Vagina (tissue), 2 donors: ENCODE data around the gene GRIK2. TPM values are rescaled to one million over a fixed set of nuclear protein-coding genes. Genes with fewer than 3 reads are reported as not detected.

ENCODE experiments used
- DNase-seq, 2 donors: peaks; one replicate each; pipeline ENCODE4 v3.0.0-alpha.2; 2017; ENCODE audit errors: extremely low spot score in 2 of 2
- H3K27ac ChIP-seq: fragments of 200-600 bp; sonication (generic); one replicate; pipeline ENCODE4 v1.5.1; 2019
- H3K27me3 ChIP-seq: fragments of 200-600 bp; sonication (generic); one replicate; pipeline ENCODE4 v1.5.1; 2019
- H3K36me3 ChIP-seq, 2 donors: fragments of 200-600 bp; sonication (generic); one replicate each; pipeline ENCODE4 v1.5.1; 2017 to 2019
- H3K4me1 ChIP-seq: fragments of 200-600 bp; sonication (generic); one replicate; pipeline ENCODE4 v1.5.1; 2019
- H3K4me3 ChIP-seq, 2 donors: fragments of 200-600 bp; sonication (generic); 1 replicate in 1 of 2; 2 replicates in 1 of 2; pipeline ENCODE4 v1.5.1; 2016 to 2019
- H3K9me3 ChIP-seq: fragments of 200-600 bp; sonication (generic); one replicate; pipeline ENCODE4 v1.5.1; 2019
- POLR2A ChIP-seq, 2 donors: fragments of 450-650 bp; IDR thresholded peaks; one replicate each; pipeline ENCODE4 v1.6.1; 2017; ENCODE audit warnings: antibody characterized with exemption in 2 of 2, mild to moderate bottlenecking in 2 of 2, moderate library complexity in 2 of 2
- POLR2AphosphoS5 ChIP-seq, 2 donors: sonication (generic); formaldehyde crosslinking; IDR thresholded peaks; one replicate each; pipeline ENCODE4 v1.9.0; 2017; ENCODE audit warnings: antibody characterized with exemption in 2 of 2, mild to moderate bottlenecking in 2 of 2, low read depth in 1 of 2; ENCODE audit not compliant: insufficient read depth in 1 of 2
- intact Hi-C: fragments of 100-400 bp; cut with DNase I; formaldehyde crosslinking; loops from one replicate; pipeline ENCODE4 v1.15.1; 2023
- total RNA-seq: library from RNA; depleted of rRNA; stranded (reverse); fragments of >200 nt; gene quantifications from one replicate; pipeline ENCODE4 v1.2.3, GENCODE V29; 2016
- TF ChIP-seq, protein P1 (sequence below), 3 experiments: fragments of 450-650 bp in 2 of 3; fragments of 200-600 bp in 1 of 3; sonication (generic) in 1 of 3; IDR thresholded peaks; one replicate each; pipeline ENCODE4 v1.5.1; 2017 to 2019; ENCODE audit warnings: antibody characterized with exemption in 3 of 3, mild to moderate bottlenecking in 2 of 3, moderate library complexity in 2 of 3

Gene GRIK2
- total RNA-seq, 1 donor from 2014 or later, result 8.8 TPM

DNA sequence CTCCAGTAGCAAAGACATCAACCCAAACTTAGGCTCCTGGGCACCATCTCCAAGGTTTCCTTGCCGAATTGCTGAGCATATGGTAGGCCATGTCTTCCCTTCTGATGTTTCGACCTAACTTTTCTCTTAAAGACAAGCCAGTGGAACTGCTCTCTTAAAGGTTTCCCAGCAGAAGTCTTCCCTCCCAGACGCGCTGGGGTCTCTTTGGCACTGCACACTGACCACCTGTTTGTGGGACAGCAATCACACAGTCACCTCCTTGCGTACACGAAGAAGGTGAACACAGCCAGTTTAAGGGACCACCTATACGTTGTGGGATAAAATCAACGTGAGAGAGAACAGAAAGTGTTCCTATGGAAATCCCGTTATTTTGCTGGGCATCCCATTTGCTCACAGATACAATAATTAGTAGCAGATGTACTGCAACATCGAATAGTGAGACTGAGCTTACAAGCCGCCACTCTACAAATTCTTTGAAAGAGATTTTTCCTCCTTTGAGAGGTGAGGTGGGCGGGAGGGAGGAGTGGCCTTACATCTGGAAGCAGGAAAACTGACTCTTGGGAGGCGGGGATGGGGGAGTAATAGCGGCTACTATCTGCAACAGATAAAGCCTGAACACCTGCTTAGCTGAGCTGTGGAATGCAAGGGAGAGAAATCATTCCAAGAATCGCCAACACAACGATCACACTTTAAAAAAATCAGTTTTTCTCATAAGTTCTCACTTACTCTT lies 9.9 kb downstream of the GRIK2 start:
- no peak for TF ChIP-seq POLR2A (IDR thresholded peaks at IDR 0.05)
- TF ChIP-seq, protein P1, sequence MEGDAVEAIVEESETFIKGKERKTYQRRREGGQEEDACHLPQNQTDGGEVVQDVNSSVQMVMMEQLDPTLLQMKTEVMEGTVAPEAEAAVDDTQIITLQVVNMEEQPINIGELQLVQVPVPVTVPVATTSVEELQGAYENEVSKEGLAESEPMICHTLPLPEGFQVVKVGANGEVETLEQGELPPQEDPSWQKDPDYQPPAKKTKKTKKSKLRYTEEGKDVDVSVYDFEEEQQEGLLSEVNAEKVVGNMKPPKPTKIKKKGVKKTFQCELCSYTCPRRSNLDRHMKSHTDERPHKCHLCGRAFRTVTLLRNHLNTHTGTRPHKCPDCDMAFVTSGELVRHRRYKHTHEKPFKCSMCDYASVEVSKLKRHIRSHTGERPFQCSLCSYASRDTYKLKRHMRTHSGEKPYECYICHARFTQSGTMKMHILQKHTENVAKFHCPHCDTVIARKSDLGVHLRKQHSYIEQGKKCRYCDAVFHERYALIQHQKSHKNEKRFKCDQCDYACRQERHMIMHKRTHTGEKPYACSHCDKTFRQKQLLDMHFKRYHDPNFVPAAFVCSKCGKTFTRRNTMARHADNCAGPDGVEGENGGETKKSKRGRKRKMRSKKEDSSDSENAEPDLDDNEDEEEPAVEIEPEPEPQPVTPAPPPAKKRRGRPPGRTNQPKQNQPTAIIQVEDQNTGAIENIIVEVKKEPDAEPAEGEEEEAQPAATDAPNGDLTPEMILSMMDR (IDR thresholded peaks at IDR 0.05), result no peak
- no peak for TF ChIP-seq POLR2AphosphoS5 (IDR thresholded peaks at IDR 0.05; ENCODE audit: insufficient read depth in 1 of 2, low read depth in 1 of 2)
- H3K9me3 ChIP-seq, result no peaks in the 10 kb centered on the region
- no peak for DNase-seq
- no peak overlapping the region for H3K27ac ChIP-seq
- H3K27me3 ChIP-seq, result no peaks in the 10 kb centered on the region
- H3K36me3 ChIP-seq, result no peaks in the 10 kb centered on the region
- no peaks in the 10 kb centered on the region for H3K4me1 ChIP-seq
- no peak overlapping the region for H3K4me3 ChIP-seq
- intact Hi-C loops, result no loop called here

DNA sequence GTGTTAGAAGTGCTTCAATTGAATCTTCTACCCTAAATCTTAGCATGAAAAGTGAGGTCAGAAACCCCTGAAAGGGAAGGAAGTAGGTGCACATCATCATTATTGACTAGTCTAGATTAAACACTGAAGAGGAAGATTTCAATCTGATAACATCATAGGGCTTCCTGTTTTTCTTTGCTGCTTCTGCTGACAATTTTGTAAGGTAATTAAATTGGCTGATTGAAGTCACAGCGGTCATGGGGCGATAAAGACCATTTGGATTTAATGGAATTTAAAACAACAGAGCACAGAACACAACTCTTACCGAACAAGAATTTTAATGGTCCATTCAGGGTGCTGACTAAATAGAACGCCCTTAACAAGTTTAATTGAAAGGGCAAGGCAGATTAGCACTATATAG lies 11.3 kb downstream of the GRIK2 start:
- intact Hi-C loops, result no loop called here
- Histone ChIP-seq H3K4me1 (no peaks in the 10 kb centered on the region), H3K27me3 (no peaks in the 10 kb centered on the region), H3K4me3 (no peak overlapping the region), H3K36me3 (no peaks in the 10 kb centered on the region), H3K9me3 (no peaks in the 10 kb centered on the region), H3K27ac (no peak overlapping the region)
- DNase-seq, result no peak
- TF ChIP-seq POLR2A (IDR thresholded peaks at IDR 0.05) (no peak), POLR2AphosphoS5 (IDR thresholded peaks at IDR 0.05; ENCODE audit: insufficient read depth in 1 of 2, low read depth in 1 of 2) (no peak)
- TF ChIP-seq, protein P1 (IDR thresholded peaks at IDR 0.05), result no peak

DNA sequence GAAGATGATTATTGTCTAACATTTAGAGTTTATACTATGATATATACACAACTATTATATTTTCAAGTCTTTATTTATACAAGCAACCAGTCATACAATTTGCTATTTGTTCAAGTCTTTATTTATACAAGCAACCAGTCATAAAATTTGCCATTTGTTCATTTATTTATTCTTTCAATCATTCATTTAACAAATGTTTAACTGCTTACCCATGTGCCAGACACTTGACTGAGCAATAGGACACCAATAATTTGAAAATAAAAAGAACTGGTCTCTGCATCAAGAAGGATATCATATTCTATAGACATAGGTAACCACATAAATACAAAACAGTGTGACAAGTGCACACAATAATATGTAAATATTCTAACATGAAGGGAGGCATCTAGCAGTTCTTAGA lies 20.3 kb downstream of the GRIK2 start:
- no peak overlapping the region for H3K4me3 ChIP-seq
- H3K9me3 ChIP-seq, result no peaks in the 10 kb centered on the region
- H3K27ac ChIP-seq, result no peak overlapping the region
- no peaks in the 10 kb centered on the region for H3K36me3 ChIP-seq
- H3K4me1 ChIP-seq, result no peaks in the 10 kb centered on the region
- TF ChIP-seq, protein P1 (IDR thresholded peaks at IDR 0.05), result no peak
- TF ChIP-seq POLR2A (IDR thresholded peaks at IDR 0.05) (no peak), POLR2AphosphoS5 (IDR thresholded peaks at IDR 0.05; ENCODE audit: insufficient read depth in 1 of 2, low read depth in 1 of 2) (no peak)
- DNase-seq, result no peak
- intact Hi-C loops, result no loop called here
- H3K27me3 ChIP-seq, result no peaks in the 10 kb centered on the region

DNA sequence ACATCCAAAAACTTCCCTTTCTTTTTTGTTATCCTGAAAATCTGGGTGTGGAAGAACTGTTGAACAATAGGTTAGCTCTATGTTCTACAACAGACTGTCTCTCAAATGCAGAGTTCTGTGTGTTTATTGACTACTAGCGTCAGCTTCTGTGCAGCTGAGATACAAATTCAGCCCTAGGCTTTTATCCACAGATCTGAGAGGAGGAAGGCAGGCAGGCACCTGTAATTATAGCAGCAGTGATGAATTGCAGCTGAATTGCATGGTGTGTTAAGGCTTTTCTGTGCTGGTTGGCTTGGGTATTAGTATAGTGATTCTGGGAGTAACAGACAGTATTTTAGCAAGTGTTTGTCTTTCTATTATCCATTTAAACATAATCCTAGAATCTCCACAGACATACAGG lies 24.4 kb downstream of the GRIK2 start:
- Histone ChIP-seq H3K4me3 (no peak overlapping the region), H3K4me1 (no peaks in the 10 kb centered on the region), H3K27ac (no peak overlapping the region), H3K36me3 (no peaks in the 10 kb centered on the region), H3K27me3 (no peaks in the 10 kb centered on the region), H3K9me3 (no peaks in the 10 kb centered on the region)
- DNase-seq, result no peak
- TF ChIP-seq, protein P1 (IDR thresholded peaks at IDR 0.05), result no peak
- TF ChIP-seq POLR2AphosphoS5 (IDR thresholded peaks at IDR 0.05; ENCODE audit: insufficient read depth in 1 of 2, low read depth in 1 of 2), result no peak
- TF ChIP-seq POLR2A (IDR thresholded peaks at IDR 0.05), result no peak
- intact Hi-C loops, result no loop called here

DNA sequence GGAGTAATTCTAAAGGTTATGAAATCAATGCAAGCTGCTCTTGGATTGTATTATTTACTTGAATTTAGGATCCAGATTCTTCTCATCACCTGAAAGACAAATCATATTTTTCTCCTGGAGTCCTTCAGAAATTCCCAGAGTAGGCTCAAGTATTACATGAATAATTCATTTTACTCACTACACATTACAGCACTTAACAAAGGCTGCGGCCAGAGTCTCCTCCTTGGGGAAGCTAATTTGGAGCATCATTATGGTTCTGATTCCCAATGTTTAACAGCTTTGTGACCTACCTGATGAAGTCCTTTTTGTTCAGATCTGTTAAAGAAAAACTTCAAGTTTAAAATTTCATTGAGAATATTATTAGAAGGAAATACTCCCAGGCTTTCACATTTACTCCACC lies 28.7 kb downstream of the GRIK2 start:
- no peak overlapping the region for H3K4me3 ChIP-seq
- H3K4me1 ChIP-seq, result no peaks in the 10 kb centered on the region
- TF ChIP-seq, protein P1 (IDR thresholded peaks at IDR 0.05), result no peak
- TF ChIP-seq POLR2A (IDR thresholded peaks at IDR 0.05) (no peak), POLR2AphosphoS5 (IDR thresholded peaks at IDR 0.05; ENCODE audit: insufficient read depth in 1 of 2, low read depth in 1 of 2) (no peak)
- H3K9me3 ChIP-seq, result no peaks in the 10 kb centered on the region
- intact Hi-C loops, result no loop called here
- no peaks in the 10 kb centered on the region for H3K36me3 ChIP-seq
- no peaks in the 10 kb centered on the region for H3K27me3 ChIP-seq
- no peak overlapping the region for H3K27ac ChIP-seq
- DNase-seq, result no peak
